MM.1S (cell line): ENCODE measurements around the gene SPNS2.
A peak's percentile ranks its signal among the peaks of the same experiment; 100 is the strongest.

Source experiments
- DNase-seq: peaks from one replicate; pipeline ENCODE4 v3.0.0-alpha.2; 2015
- H2AFZ ChIP-seq: fragments of 300-600 bp; sonication (generic); 2 replicates; pipeline ENCODE4 v1.6.0; 2016; ENCODE audit warnings: antibody characterized with exemption, low read length
- H3F3A ChIP-seq: fragments of 300-600 bp; sonication (generic); 2 replicates; pipeline ENCODE4 v1.6.1; 2016; ENCODE audit warnings: mild to moderate bottlenecking, antibody characterized with exemption, low read length, moderate library complexity, mixed read lengths; ENCODE audit not compliant: insufficient read depth
- H3K27ac ChIP-seq: fragments of 300-600 bp; sonication (generic); 2 replicates; pipeline ENCODE4 v1.5.1; 2016; ENCODE audit warnings: mild to moderate bottlenecking, low read length
- H3K27me3 ChIP-seq: fragments of 300-600 bp; sonication (generic); replicated peaks from 2 replicates; pipeline ENCODE4 v1.6.0; 2016; ENCODE audit warnings: low read length; ENCODE audit not compliant: insufficient read depth
- H3K36me3 ChIP-seq: fragments of 300-600 bp; sonication (generic); replicated peaks from 2 replicates; pipeline ENCODE4 v1.6.1; 2016; ENCODE audit warnings: mild to moderate bottlenecking, low read length, mixed read lengths; ENCODE audit not compliant: insufficient read depth
- H3K4me1 ChIP-seq: fragments of 300-600 bp; sonication (generic); 2 replicates; pipeline ENCODE4 v1.6.1; 2016; ENCODE audit warnings: low read length, mixed read lengths
- H3K4me2 ChIP-seq: fragments of 300-600 bp; sonication (generic); 2 replicates; pipeline ENCODE4 v1.6.0; 2016; ENCODE audit warnings: low read depth, low read length
- H3K4me3 ChIP-seq: fragments of 300-600 bp; sonication (generic); 2 replicates; pipeline ENCODE4 v1.5.1; 2016; ENCODE audit warnings: low read length, mixed read lengths
- H3K79me2 ChIP-seq: fragments of 300-600 bp; sonication (generic); 2 replicates; pipeline ENCODE4 v1.6.1; 2016; ENCODE audit warnings: mixed run types, low read length, mixed read lengths
- H3K9ac ChIP-seq: fragments of 300-600 bp; sonication (generic); 2 replicates; pipeline ENCODE4 v1.6.1; 2016; ENCODE audit warnings: low read length, mixed read lengths
- H3K9me2 ChIP-seq: fragments of 300-600 bp; sonication (generic); replicated peaks from 2 replicates; pipeline ENCODE4 v1.6.1; 2016; ENCODE audit warnings: mild to moderate bottlenecking, low read length, mixed read lengths; ENCODE audit not compliant: insufficient read depth
- H3K9me3 ChIP-seq: fragments of 300-600 bp; sonication (generic); replicated peaks from 2 replicates; pipeline ENCODE4 v1.6.1; 2016; ENCODE audit warnings: mild to moderate bottlenecking, low read length, mixed read lengths; ENCODE audit not compliant: insufficient read depth
- H4K20me1 ChIP-seq: fragments of 300-600 bp; sonication (generic); 2 replicates; pipeline ENCODE4 v1.6.1; 2016; ENCODE audit warnings: mild to moderate bottlenecking, low read length, moderate library complexity, mixed read lengths; ENCODE audit not compliant: insufficient read depth
- EZH2 ChIP-seq: fragments of 300-600 bp; sonication (generic); optimal IDR thresholded peaks from 2 replicates; pipeline ENCODE3; 2017; ENCODE audit warnings: low read depth, mild to moderate bottlenecking, antibody characterized with exemption, low read length, mixed read lengths
- EZH2phosphoT487 ChIP-seq: fragments of 300-600 bp; sonication (generic); IDR thresholded peaks from 2 replicates; pipeline ENCODE4 v1.6.1; 2018; ENCODE audit warnings: antibody characterized with exemption, low read length
- TF ChIP-seq, protein P1 (sequence below): fragments of 300-600 bp; sonication (generic); IDR thresholded peaks from 2 replicates; pipeline ENCODE4 v1.5.1; 2016; ENCODE audit warnings: antibody characterized with exemption, low read length, mixed read lengths

Gene SPNS2

DNA sequence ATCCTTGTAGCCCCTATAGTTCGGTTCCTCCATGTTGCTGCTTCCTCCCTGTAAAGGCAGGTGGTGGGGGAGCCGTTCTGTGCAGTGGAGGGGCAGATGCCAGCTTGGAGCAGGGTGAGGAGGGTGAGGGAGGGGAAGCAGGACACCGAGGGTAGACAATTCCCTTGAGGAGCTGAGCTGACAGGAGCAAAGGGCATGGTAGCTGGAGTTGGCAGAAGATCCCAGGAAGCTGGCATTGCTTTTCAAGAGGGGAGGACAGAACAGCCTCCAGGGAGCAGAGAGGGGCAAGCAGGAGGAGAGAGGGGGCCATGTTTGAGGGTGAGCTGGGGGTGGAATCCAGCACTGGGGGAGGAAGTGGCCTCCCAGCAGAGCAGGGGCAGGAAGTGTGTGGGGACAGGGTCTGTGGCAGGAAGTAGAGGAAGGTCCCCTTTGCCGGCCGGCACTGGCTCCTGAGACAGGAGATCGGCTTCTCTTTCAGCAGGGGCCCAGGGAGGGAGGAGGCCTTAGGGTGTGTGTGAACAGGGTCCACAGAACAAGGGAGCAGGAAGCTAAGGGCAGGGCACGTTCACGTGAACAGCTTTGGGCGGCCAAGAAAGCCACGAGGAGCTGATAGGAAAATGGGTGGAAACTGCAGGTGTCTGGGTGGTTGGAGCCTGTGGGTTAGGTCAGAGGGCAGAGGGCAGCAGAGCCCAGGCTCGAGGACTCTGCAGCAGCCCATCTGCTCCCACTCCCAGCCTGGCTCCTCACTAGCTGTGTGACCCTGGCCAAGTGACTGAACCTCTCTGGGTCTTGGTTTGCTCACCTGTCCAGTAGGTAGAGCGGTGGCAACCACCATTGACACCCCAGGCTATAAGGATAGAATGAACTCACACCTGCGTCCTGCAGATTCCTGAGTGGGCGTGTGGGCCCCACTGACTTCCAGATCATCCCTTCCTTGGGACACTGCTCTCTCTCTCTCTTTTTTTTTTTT lies 17.5 kb upstream of the SPNS2 start:
- no peaks in the 10 kb centered on the region for H3K9me2 ChIP-seq
- no peak overlapping the region for H3K4me3 ChIP-seq
- H3K79me2 ChIP-seq = no peaks in the 10 kb centered on the region
- H3K9ac ChIP-seq = no peak overlapping the region
- H3K27ac ChIP-seq = no peak overlapping the region
- no peak for TF ChIP-seq EZH2
- no peaks in the 10 kb centered on the region for H4K20me1 ChIP-seq
- H3K4me1 ChIP-seq = peaks cover 8% of the 10 kb centered on the region; the same call in 1 of the 2 replicates
- no peaks in the 10 kb centered on the region for H3K9me3 ChIP-seq
- H3K36me3 ChIP-seq = no peaks in the 10 kb centered on the region
- H3K4me2 ChIP-seq = no peak overlapping the region
- no peak for DNase-seq
- peak overlapping the region; percentile 36; the same call in 1 of the 2 replicates for H2AFZ ChIP-seq
- H3K27me3 ChIP-seq = peaks cover 8% of the 10 kb centered on the region; the same call in 1 of the 2 replicates
- no peaks in the 10 kb centered on the region for H3F3A ChIP-seq

DNA sequence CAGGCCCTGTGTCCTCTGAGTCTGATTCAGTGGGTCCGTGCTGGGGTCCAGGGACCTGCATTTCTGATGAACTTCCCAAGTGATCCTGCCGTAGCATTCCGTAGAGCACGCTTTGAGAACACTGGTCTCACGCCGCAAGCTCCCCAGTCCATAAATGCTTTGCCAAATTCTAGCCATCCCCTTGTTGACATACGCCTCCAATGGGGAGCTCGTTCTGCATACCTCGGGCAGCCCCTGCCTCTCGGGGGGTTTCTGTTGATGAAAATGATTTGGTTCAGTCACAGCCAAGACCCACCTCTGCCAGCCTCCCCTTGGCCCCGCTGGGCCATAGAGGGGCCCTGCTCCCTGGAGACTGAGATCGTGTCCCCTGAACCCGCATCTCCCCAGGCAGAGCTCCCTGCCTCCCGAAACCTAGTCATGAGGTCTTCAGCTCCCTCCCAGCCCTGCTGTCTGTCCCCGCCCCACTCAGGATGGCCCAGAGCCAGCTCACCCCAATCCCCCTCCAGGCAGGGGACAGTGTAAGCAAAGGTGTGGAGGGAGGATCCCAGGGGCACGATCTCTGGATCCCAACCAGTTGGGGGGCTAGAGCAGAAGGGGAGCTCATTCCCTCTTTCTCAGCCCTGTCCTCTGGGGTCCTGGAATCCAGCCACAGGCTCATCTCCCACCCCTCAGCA lies 16.2 kb upstream of the SPNS2 start:
- Histone ChIP-seq H3K4me2 (no peak overlapping the region), H3K27ac (no peak overlapping the region), H3K4me1 (peaks cover 6% of the 10 kb centered on the region; the same call in 1 of the 2 replicates)

DNA sequence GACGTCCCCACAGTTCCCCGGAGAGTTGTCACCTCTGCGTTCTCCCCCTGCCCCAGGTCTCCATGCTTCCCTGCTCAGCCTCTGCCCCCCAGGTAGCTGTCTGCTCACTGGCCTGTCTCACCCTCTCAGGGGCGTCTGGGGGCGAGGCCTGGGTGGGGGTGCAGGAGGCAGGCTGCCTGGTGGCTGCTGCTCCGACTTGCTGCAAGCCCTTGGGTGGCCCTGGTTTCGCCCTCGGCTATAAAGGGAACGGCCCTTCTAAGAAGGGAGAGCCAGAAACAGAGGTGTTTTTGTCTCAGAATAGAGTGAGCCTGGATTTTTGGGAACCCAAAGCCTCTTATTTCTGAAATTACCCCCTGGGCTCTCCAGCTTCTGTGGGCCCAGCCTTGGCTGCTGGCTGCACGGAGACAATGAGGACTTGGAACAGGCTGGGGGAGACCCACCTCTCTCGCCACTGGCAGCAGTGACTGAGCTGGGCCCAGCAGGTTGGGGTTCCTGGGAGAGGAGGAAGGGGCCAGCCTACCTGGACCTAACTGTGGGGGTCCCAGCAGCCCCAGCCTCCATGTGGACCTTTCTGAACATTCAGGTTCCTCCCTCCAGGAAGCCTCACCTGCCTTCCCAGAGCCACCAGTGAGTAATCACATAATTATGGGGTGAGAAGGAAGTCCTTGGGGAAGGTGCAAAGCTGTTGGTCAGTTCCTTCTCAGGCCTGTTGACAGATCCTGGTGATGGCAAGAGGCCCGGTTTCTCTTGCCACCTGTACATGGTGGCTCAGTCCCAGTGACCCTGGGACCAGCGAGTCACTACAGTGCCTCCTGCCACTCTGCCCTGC lies 15.5 kb upstream of the SPNS2 start:
- H3K9me2 ChIP-seq = no peaks in the 10 kb centered on the region
- no peak overlapping the region for H2AFZ ChIP-seq
- no peaks in the 10 kb centered on the region for H4K20me1 ChIP-seq
- H3K36me3 ChIP-seq = no peaks in the 10 kb centered on the region
- no peak for DNase-seq
- H3K9ac ChIP-seq = no peak overlapping the region
- H3K27me3 ChIP-seq = peaks cover 16% of the 10 kb centered on the region; the same call in 1 of the 2 replicates
- no peaks in the 10 kb centered on the region for H3K79me2 ChIP-seq
- H3K4me3 ChIP-seq = no peak overlapping the region
- no peak for TF ChIP-seq EZH2
- no peak for TF ChIP-seq EZH2phosphoT487
- TF ChIP-seq, protein P1, sequence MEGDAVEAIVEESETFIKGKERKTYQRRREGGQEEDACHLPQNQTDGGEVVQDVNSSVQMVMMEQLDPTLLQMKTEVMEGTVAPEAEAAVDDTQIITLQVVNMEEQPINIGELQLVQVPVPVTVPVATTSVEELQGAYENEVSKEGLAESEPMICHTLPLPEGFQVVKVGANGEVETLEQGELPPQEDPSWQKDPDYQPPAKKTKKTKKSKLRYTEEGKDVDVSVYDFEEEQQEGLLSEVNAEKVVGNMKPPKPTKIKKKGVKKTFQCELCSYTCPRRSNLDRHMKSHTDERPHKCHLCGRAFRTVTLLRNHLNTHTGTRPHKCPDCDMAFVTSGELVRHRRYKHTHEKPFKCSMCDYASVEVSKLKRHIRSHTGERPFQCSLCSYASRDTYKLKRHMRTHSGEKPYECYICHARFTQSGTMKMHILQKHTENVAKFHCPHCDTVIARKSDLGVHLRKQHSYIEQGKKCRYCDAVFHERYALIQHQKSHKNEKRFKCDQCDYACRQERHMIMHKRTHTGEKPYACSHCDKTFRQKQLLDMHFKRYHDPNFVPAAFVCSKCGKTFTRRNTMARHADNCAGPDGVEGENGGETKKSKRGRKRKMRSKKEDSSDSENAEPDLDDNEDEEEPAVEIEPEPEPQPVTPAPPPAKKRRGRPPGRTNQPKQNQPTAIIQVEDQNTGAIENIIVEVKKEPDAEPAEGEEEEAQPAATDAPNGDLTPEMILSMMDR = no peak
- no peak overlapping the region for H3K4me2 ChIP-seq
- no peaks in the 10 kb centered on the region for H3K9me3 ChIP-seq
- no peaks in the 10 kb centered on the region for H3F3A ChIP-seq
- no peak overlapping the region for H3K27ac ChIP-seq
- peaks cover 6% of the 10 kb centered on the region; the same call in 1 of the 2 replicates for H3K4me1 ChIP-seq

More for the DNA sequence above, 16.2 kb upstream of the SPNS2 start:
- Histone ChIP-seq H3K79me2 (no peaks in the 10 kb centered on the region), H3K9me3 (no peaks in the 10 kb centered on the region), H2AFZ (no peak overlapping the region), H3F3A (no peaks in the 10 kb centered on the region), H3K9ac (no peak overlapping the region), H3K9me2 (no peaks in the 10 kb centered on the region), H3K4me3 (no peak overlapping the region), H3K27me3 (peaks cover 12% of the 10 kb centered on the region; the same call in 1 of the 2 replicates), H4K20me1 (no peaks in the 10 kb centered on the region), H3K36me3 (no peaks in the 10 kb centered on the region)
- DNase-seq = no peak
- TF ChIP-seq EZH2phosphoT487 = no peak
- no peak for TF ChIP-seq EZH2
- TF ChIP-seq, protein P1 = no peak
